Panc1 (cell line): ENCODE results near the gene SMARCE1.

ENCODE experiments used
- CTCF ChIP-seq: fragments of 450-650 bp; IDR thresholded peaks from 2 replicates; pipeline ENCODE4 v1.5.1; 2017; ENCODE audit warnings: mild to moderate bottlenecking
- POLR2AphosphoS5 ChIP-seq: IDR thresholded peaks from 2 replicates; pipeline ENCODE4 v1.6.1; 2012; ENCODE audit warnings: mild to moderate bottlenecking, low read depth, low read length, moderate library complexity
- REST ChIP-seq, 2 experiments: IDR thresholded peaks; 2 replicates each; pipeline ENCODE4 v1.6.1; 2011 to 2012; ENCODE audit warnings: low read depth in 2 of 2, control low read depth in 1 of 2, low read length in 1 of 2, mild to moderate bottlenecking in 1 of 2, moderate library complexity in 1 of 2; ENCODE audit not compliant: insufficient read depth in 1 of 2

GRCh38 chr17:40597156-40597555, 50.5 kb downstream of the SMARCE1 start:
- TF ChIP-seq CTCF (no peak), POLR2AphosphoS5 (no peak), REST (IDR thresholded peaks at IDR 0.05; ENCODE audit: insufficient read depth in 1 of 2, low read depth in 2 of 2, low read length in 1 of 2) (no peak)
